Lower lobe of right lung (tissue), 2 donors: ENCODE results near the gene HS3ST3A1. TPM values are rescaled to one million over a fixed set of nuclear protein-coding genes. Genes with fewer than 3 reads are reported as not detected.
A peak's percentile ranks its signal among the peaks of the same experiment; 100 is the strongest.

Experiments
- ATAC-seq, 2 donors: fragments of 200-7000 bp; cut with Tn5 transposase; one replicate each; pipeline ENCODE4 v1.9.1; 2020 to 2022; ENCODE audit warnings: mild to moderate bottlenecking in 2 of 2, moderate library complexity in 2 of 2
- DNase-seq: peaks from one replicate; pipeline ENCODE4 v3.0.0-alpha.2; 2020
- H3K27ac ChIP-seq: fragments of 200-600 bp; one replicate; pipeline ENCODE4 v1.8.0; 2022
- H3K27me3 ChIP-seq: fragments of 200-600 bp; one replicate; pipeline ENCODE4 v1.8.0; 2022; ENCODE audit warnings: low read depth
- H3K36me3 ChIP-seq: fragments of 200-600 bp; one replicate; pipeline ENCODE4 v1.8.0; 2022; ENCODE audit warnings: mild to moderate bottlenecking
- H3K4me1 ChIP-seq: fragments of 200-600 bp; one replicate; pipeline ENCODE4 v1.8.0; 2022
- H3K4me3 ChIP-seq: fragments of 200-600 bp; one replicate; pipeline ENCODE4 v1.8.0; 2022; ENCODE audit warnings: mild to moderate bottlenecking
- H3K9me3 ChIP-seq: fragments of 200-600 bp; one replicate; pipeline ENCODE4 v1.8.0; 2022
- intact Hi-C: fragments of 100-400 bp; cut with DNase I; formaldehyde crosslinking; loops from one replicate; pipeline ENCODE4 v1.11.0; 2022
- total RNA-seq: library from RNA; stranded (reverse); fragmentation: NEBNext Ultra II Directional; extraction: Animal tissue kit (Norgen Biotek cat#: 25700); gene quantifications from one replicate; pipeline ENCODE4 v1.2.1, GENCODE V29; 2021
- TF ChIP-seq, protein P1 (sequence below): fragments of 200-600 bp; IDR thresholded peaks from one replicate; pipeline ENCODE4 v1.8.0; 2022; ENCODE audit warnings: antibody characterized with exemption, mild to moderate bottlenecking
- donor health status: DM: no; HTN: yes; CAD: no; lungs with severe emphysema.

HS3ST3A1 gene
- total RNA-seq, 1 donor from 2014 or later: 0.53 TPM

DNA sequence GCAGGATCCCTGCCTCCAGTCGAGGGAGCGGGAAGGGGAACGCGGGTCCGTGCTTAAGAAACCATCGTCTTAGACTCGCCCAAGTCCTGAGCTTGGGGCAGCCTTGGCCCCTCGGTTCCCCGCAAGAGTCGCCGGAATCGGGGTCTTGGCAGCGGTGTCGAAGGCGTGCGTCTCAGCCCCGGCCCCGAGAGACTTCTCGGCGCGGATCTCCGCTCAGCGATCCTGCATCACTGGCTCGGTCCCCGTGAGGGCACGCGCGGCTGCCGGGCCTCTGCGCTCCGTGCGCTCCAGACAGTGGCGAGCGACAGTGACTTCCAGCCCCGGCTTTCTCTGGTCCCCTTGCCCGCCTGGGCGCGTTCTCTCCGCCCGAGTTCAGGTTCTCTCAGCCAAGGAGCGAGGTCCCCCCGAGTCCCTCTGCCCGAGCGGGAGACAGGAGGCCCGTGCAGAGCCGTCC, 380 bp downstream of the HS3ST3A1 start:
- ATAC-seq (peak; percentile 52 to 60), DNase-seq (no peak)
- intact Hi-C loops: no loop called here
- TF ChIP-seq, protein P1, sequence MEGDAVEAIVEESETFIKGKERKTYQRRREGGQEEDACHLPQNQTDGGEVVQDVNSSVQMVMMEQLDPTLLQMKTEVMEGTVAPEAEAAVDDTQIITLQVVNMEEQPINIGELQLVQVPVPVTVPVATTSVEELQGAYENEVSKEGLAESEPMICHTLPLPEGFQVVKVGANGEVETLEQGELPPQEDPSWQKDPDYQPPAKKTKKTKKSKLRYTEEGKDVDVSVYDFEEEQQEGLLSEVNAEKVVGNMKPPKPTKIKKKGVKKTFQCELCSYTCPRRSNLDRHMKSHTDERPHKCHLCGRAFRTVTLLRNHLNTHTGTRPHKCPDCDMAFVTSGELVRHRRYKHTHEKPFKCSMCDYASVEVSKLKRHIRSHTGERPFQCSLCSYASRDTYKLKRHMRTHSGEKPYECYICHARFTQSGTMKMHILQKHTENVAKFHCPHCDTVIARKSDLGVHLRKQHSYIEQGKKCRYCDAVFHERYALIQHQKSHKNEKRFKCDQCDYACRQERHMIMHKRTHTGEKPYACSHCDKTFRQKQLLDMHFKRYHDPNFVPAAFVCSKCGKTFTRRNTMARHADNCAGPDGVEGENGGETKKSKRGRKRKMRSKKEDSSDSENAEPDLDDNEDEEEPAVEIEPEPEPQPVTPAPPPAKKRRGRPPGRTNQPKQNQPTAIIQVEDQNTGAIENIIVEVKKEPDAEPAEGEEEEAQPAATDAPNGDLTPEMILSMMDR: no peak
- Histone ChIP-seq H3K36me3 (no peaks in the 10 kb centered on the region), H3K4me1 (peaks cover 24% of the 10 kb centered on the region), H3K9me3 (no peaks in the 10 kb centered on the region), H3K27me3 (peaks cover 53% of the 10 kb centered on the region), H3K4me3 (peak overlapping the region; percentile 49), H3K27ac (peak overlapping the region; percentile 4)

DNA sequence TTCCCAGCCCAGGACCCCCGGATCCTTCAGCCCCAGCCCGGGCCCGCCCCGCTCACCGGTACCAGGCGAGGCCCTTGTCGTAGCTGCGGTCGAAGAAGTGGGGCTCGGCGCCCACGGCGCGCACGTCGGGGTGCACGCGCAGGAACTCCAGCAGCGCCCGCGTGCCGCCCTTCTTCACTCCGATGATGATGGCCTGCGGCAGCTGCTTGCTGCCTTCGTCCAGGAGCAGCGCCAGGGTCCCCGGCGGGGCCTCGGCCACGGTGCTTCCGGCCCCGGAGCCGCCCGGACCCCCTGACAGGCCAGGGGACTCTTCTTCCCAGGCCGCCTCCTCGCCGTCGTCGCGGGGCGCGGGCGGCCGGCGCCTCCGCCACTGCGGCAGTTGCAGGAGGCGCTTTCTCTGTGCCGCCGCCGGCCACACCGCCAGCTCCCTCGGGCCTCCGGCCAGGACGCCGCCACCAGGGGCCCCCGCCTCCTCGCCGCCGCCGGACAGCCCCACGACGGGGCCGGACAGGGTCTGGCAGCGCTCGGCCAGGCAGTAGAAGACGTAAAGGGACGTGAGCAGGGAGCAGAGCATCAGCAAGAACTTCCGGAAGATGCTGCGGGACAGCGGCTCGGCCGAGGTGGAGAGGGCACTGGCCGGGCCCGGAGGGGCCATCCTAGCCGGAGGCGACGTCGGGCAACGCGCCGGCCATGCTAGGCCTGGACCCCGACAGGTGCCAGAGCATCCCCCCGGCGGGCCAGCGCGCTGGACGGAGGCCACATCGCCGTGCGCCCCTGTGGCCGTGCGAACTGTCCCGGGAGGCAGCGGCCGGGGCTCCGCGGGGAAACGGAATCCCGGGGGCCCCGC, 1.0 kb downstream of the HS3ST3A1 start:
- TF ChIP-seq, protein P1: no peak
- Histone ChIP-seq H3K36me3 (no peaks in the 10 kb centered on the region), H3K4me3 (peak overlapping the region; percentile 49), H3K9me3 (no peaks in the 10 kb centered on the region), H3K4me1 (peaks cover 24% of the 10 kb centered on the region), H3K27me3 (peaks cover 54% of the 10 kb centered on the region), H3K27ac (peak overlapping the region; percentile 4)
- DNase-seq (no peak), ATAC-seq (peak; percentile 6 to 23)
- intact Hi-C loops: no loop called here

DNA sequence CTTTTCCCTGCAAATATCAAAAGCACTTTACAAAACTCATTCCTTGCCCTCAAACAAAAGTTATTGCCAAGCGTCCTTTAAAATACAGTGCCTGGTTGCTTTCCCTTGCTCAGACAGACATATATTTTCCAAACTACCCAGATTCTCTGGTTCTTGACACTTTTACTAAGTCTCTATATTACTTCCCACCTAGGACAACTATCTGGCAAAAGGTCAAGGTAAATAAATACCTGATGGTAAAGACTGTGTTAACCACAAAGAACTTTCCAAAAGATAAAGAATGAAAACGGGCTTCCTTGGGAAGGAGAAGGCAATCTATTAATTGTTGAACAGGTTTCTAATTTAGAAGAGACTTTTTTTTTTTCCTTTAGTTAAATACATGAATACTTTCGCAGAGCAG, 1.9 kb downstream of the HS3ST3A1 start:
- H3K9me3 ChIP-seq: no peaks in the 10 kb centered on the region
- no peak overlapping the region for H3K27ac ChIP-seq
- ATAC-seq (no peak), DNase-seq (no peak)
- H3K36me3 ChIP-seq: no peaks in the 10 kb centered on the region
- peaks cover 54% of the 10 kb centered on the region for H3K27me3 ChIP-seq
- peaks cover 24% of the 10 kb centered on the region for H3K4me1 ChIP-seq
- H3K4me3 ChIP-seq: no peak overlapping the region
- intact Hi-C loops: loop anchor here (10.0 kb wide), 1 partner anchor 705 kb away; the partner anchor contains the start of gene HS3ST3B1
- TF ChIP-seq, protein P1: no peak

DNA sequence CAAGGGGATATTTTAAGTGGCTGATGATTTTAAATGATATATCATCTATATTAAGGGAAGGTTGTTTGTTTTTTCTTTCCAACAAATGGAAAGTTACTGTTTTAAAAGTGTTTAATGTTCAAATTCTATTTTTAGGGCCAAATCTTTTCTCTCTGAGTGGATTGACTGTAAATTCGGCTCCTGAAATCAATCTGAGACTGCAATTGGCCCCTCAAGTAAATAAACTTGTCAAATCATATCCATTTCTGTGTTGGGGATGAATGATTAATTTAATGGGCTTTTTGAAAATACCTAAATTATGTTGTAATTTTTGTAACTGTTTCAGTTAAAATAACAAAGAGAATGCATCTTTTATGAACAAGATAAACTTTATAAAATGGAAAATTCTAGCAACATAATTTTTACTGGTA, 2.6 kb downstream of the HS3ST3A1 start:
- H3K4me1 ChIP-seq: peaks cover 24% of the 10 kb centered on the region
- H3K36me3 ChIP-seq: no peaks in the 10 kb centered on the region
- peaks cover 54% of the 10 kb centered on the region for H3K27me3 ChIP-seq
- no peaks in the 10 kb centered on the region for H3K9me3 ChIP-seq
- no peak overlapping the region for H3K4me3 ChIP-seq
- TF ChIP-seq, protein P1: no peak
- intact Hi-C loops: loop anchor here (10.0 kb wide), 1 partner anchor 706 kb away; the partner anchor contains the start of gene HS3ST3B1
- no peak overlapping the region for H3K27ac ChIP-seq
- ATAC-seq (no peak), DNase-seq (no peak)

DNA sequence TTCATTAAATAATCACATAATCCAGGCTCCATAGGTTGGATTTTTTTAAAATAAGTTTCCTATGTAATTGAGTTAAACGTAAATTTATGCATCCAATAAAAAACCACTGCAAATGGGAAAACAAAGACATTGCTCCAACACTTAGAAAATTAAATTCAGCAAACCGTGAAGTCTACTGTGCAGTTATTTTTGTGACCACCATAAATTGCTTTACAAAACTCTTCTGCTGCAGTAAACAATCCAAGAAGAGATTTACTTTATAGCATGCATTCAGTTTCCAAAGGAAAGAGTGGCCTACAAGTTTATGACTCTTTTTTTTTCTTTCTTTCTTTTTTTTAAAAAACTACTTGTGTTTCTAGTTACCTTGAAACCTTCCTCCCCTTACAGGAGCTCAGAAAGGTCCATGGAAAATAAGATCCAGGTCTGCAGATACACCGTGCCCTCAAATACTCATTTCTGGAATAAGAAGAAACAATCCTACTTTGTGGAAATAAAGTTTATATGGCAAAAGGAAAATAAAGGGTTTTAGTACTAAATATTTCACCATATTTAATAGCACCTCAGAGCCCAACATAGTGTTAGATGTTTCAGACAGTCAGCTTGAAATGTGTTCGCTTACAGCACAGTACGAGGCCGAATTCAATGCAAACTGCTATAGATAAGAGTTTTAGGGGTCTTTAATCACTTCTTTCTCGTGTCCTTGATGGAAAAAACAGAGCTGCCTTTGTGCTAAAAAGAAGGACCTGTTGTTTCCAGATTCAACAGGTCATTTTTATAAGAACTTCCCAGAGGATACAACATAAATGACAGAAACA, 3.2 kb downstream of the HS3ST3A1 start:
- Histone ChIP-seq H3K27ac (no peak overlapping the region), H3K36me3 (no peaks in the 10 kb centered on the region), H3K4me3 (no peak overlapping the region), H3K9me3 (no peaks in the 10 kb centered on the region), H3K27me3 (peaks cover 54% of the 10 kb centered on the region), H3K4me1 (peaks cover 24% of the 10 kb centered on the region)
- TF ChIP-seq, protein P1: no peak
- intact Hi-C loops: loop anchor here (10.0 kb wide), 1 partner anchor 706 kb away; the partner anchor contains the start of gene HS3ST3B1
- no peak for ATAC-seq
- no peak for DNase-seq
